Bronchial epithelial cell (primary cell): ENCODE data around the gene STK39. TPM values are rescaled to one million over a fixed set of nuclear protein-coding genes. Genes with fewer than 3 reads are reported as not detected.

Experiments
- DNase-seq: peaks from one replicate; pipeline ENCODE4 v3.0.0-alpha.2; 2010; ENCODE audit warnings: low read depth
- FAIRE-seq: peaks from 2 replicates; lab custom pipeline; 2011; peaks lifted over from hg19 to GRCh38; lab: Jason Lieb, UNC
- H3K27me3 ChIP-seq: 2 replicates; pipeline ENCODE4 v1.5.1; 2011; ENCODE audit warnings: low read length; ENCODE audit not compliant: control insufficient read depth, insufficient read depth
- H3K36me3 ChIP-seq: 2 replicates; pipeline ENCODE4 v1.5.1; 2011; ENCODE audit warnings: low read length; ENCODE audit not compliant: control insufficient read depth, insufficient read depth
- H3K4me3 ChIP-seq: 2 replicates; pipeline ENCODE4 v1.5.1; 2011; ENCODE audit warnings: mild to moderate bottlenecking, low read depth, low read length, control low read depth
- CTCF ChIP-seq: IDR thresholded peaks from 2 replicates; pipeline ENCODE4 v1.5.1; 2011; ENCODE audit warnings: mild to moderate bottlenecking, moderate library complexity, low read length, control low read depth, inconsistent platforms; ENCODE audit not compliant: insufficient read depth, severe bottlenecking
- total RNA-seq: library from RNA; depleted of rRNA; stranded (reverse); fragments of >200 nt; gene quantifications from 2 replicates; pipeline ENCODE4 v1.2.1, GENCODE V29; 2014

The STK39 gene
- total RNA-seq, 1 donor from 2014 or later = 20.3 TPM

GRCh38 chr2:168256448-168256847 lies 9.1 kb upstream of the STK39 start:
- no peak for FAIRE-seq
- no peak for TF ChIP-seq CTCF
- no peaks in the 10 kb centered on the region for H3K27me3 ChIP-seq
- no peak overlapping the region for H3K4me3 ChIP-seq
- DNase-seq = peak; percentile 14
- no peaks in the 10 kb centered on the region for H3K36me3 ChIP-seq

DNA sequence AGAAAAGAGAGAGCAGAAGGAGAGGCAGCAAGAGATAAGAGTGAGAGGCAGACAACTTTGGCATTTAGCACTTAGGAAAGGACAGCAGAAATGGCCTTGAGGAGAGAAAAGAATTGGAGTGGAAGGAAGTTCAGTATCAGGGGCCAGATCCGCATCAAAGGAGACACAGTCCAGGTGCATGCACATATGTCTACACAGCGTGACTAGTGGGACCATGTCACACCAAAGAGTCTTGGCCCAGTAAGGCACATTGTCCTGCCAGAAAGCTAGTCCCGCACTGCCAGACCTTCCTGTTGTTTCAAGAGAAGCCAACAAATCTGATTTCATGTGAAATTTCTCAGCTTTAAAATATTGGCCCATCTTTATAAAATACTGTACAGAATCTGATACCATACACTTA lies 8.5 kb upstream of the STK39 start:
- Histone ChIP-seq H3K27me3 (no peaks in the 10 kb centered on the region), H3K4me3 (no peak overlapping the region), H3K36me3 (no peaks in the 10 kb centered on the region)
- TF ChIP-seq CTCF = no peak
- DNase-seq = no peak
- no peak for FAIRE-seq

GRCh38 chr2:168255103-168255502 lies 7.7 kb upstream of the STK39 start:
- H3K36me3 ChIP-seq = no peaks in the 10 kb centered on the region
- H3K4me3 ChIP-seq = no peak overlapping the region
- H3K27me3 ChIP-seq = no peaks in the 10 kb centered on the region
- FAIRE-seq (no peak), DNase-seq (no peak)
- TF ChIP-seq CTCF = no peak

DNA sequence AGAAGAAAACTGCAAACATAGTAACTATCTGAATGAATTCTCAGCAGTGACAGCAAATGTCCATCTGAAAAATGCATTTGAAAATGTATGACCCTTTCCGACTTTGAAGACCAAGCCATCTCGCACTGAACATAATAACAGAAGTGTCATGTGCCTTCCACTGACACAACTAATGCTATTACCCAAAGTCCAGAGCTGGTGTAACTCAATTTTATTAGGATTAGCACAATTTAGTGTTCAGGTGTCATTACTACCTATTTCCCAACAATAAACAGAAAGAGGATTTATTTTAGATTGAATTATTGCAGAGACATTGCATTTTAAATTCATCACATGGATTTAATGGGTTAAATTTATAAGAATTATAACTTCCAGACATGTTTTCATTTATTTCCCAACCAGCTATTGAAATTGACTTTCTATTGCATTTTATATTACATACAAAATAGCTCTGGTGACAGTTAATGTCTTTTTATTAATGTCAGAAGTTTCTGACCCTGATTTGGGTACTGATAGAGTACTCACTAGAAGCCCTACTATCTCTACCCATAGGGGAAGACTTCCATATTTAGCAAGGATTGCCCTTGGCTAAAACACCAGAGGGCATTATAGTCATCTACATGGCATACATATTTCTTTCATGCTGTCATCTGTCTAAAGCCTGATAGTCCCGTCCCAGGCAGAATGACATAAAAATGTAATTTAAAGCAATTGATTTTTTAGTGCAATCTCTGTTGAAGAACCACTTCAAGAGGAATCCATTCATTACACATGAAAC lies 7.0 kb upstream of the STK39 start:
- no peak for TF ChIP-seq CTCF
- FAIRE-seq (no peak), DNase-seq (peak; percentile 55)

DNA sequence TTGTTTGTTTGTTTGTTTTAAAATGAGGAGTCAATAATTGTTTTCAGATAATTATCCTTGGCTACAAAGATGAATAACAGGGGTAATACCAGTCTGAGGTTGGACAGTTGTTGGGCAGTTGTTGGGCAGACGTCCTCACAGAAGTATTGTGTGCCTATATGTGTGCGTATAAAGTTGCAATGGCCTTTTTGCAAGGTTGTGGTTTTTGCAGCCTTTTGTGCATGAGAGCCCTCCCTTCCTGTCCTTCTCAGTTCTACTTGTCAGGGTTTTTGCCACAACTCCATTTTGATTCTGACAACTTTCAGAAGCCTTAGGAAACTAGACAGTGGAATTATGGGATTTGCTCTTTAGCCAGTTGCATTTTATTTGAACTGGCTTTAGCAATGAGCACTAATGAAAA lies 6.0 kb upstream of the STK39 start:
- no peak overlapping the region for H3K4me3 ChIP-seq
- no peak for FAIRE-seq

More for the DNA sequence above, 7.0 kb upstream of the STK39 start:
- no peaks in the 10 kb centered on the region for H3K27me3 ChIP-seq
- H3K36me3 ChIP-seq = no peaks in the 10 kb centered on the region
- no peak overlapping the region for H3K4me3 ChIP-seq

More for the DNA sequence above, 6.0 kb upstream of the STK39 start:
- no peaks in the 10 kb centered on the region for H3K27me3 ChIP-seq
- DNase-seq = no peak
- TF ChIP-seq CTCF = no peak
- no peaks in the 10 kb centered on the region for H3K36me3 ChIP-seq
